SK-N-SH treated with all-trans-retinoic acid at 6 μM for 48 hours (cell line): ENCODE data around the gene SLC35E1.
A peak's percentile ranks its signal among the peaks of the same experiment; 100 is the strongest.

Experiments
- ATAC-seq: fragments of 200-7000 bp; cut with Tn5 transposase; 3 replicates; pipeline ENCODE4 v1.9.1; 2020; ENCODE audit warnings: mild to moderate bottlenecking, moderate library complexity
- ARNTL ChIP-seq: fragments of 450-650 bp; formaldehyde crosslinking; IDR thresholded peaks from 2 replicates; pipeline ENCODE4 v1.5.0; 2020; ENCODE audit warnings: low read depth, mild to moderate bottlenecking, moderate library complexity, borderline replicate concordance
- BACH2 ChIP-seq: fragments of 250-450 bp; sonication (Bioruptor Pico); IDR thresholded peaks from 2 replicates; pipeline ENCODE4 v1.9.0; 2021; ENCODE audit warnings: mild to moderate bottlenecking, borderline replicate concordance
- ESRRG ChIP-seq: fragments of 250-450 bp; sonication (Bioruptor Pico); IDR thresholded peaks from 2 replicates; pipeline ENCODE4 v1.6.1; 2021; ENCODE audit warnings: mild to moderate bottlenecking
- GLIS3 ChIP-seq: fragments of 250-450 bp; sonication (Bioruptor Pico); IDR thresholded peaks from 2 replicates; pipeline ENCODE4 v1.5.0; 2020; ENCODE audit warnings: mild to moderate bottlenecking, moderate library complexity
- ISL1 ChIP-seq: fragments of 250-450 bp; sonication (Bioruptor Pico); IDR thresholded peaks from 2 replicates; pipeline ENCODE4 v2.1.2; 2022; ENCODE audit warnings: mild to moderate bottlenecking, moderate library complexity
- OSR1 ChIP-seq: fragments of 250-450 bp; sonication (Bioruptor Pico); IDR thresholded peaks from 2 replicates; pipeline ENCODE4 v1.8.0; 2022; ENCODE audit warnings: moderate library complexity, mild to moderate bottlenecking, inconsistent platforms
- PPARA ChIP-seq: fragments of 250-450 bp; sonication (Bioruptor Pico); IDR thresholded peaks from 2 replicates; pipeline ENCODE4 v1.5.0; 2020; ENCODE audit warnings: mild to moderate bottlenecking, borderline replicate concordance
- RARB ChIP-seq: fragments of 250-450 bp; sonication (Bioruptor Pico); IDR thresholded peaks from 2 replicates; pipeline ENCODE4 v1.8.0; 2021; ENCODE audit warnings: mild to moderate bottlenecking, moderate library complexity
- SNAI2 ChIP-seq: fragments of 250-450 bp; sonication (Bioruptor Pico); IDR thresholded peaks from 2 replicates; pipeline ENCODE4 v1.5.0; 2020; ENCODE audit warnings: mild to moderate bottlenecking, moderate library complexity
- TCF4 ChIP-seq: fragments of 250-450 bp; sonication (Bioruptor Pico); IDR thresholded peaks from 2 replicates; pipeline ENCODE4 v1.8.0; 2021; ENCODE audit warnings: mild to moderate bottlenecking, moderate library complexity, borderline replicate concordance
- TOX ChIP-seq: fragments of 250-450 bp; sonication (Bioruptor Pico); IDR thresholded peaks from 2 replicates; pipeline ENCODE4 v1.8.0; 2021; ENCODE audit warnings: mild to moderate bottlenecking, moderate library complexity, borderline replicate concordance
- ZC3H10 ChIP-seq: fragments of 250-450 bp; sonication (Bioruptor Pico); IDR thresholded peaks from 2 replicates; pipeline ENCODE4 v1.5.1; 2021; ENCODE audit warnings: mild to moderate bottlenecking, moderate library complexity
- ZNF565 ChIP-seq: fragments of 450-650 bp; formaldehyde crosslinking; conservative IDR thresholded peaks from 2 replicates; pipeline ENCODE4 v1.5.0; 2020; ENCODE audit warnings: low read depth, mild to moderate bottlenecking, moderate library complexity
- ZNF70 ChIP-seq: fragments of 450-650 bp; formaldehyde crosslinking; IDR thresholded peaks from 2 replicates; pipeline ENCODE4 v1.5.0; 2020; ENCODE audit warnings: mild to moderate bottlenecking, moderate library complexity
- ZNF8 ChIP-seq: fragments of 450-650 bp; formaldehyde crosslinking; IDR thresholded peaks from 2 replicates; pipeline ENCODE4 v1.5.0; 2020; ENCODE audit warnings: mild to moderate bottlenecking, moderate library complexity
- TF ChIP-seq, protein P1 (sequence below): fragments of 250-450 bp; sonication (Bioruptor Pico); IDR thresholded peaks from 2 replicates; pipeline ENCODE4 v1.8.0; 2021; ENCODE audit warnings: low read depth, mild to moderate bottlenecking, moderate library complexity, borderline replicate concordance
- TF ChIP-seq, protein P2 (sequence below): fragments of 250-450 bp; sonication (Bioruptor Pico); IDR thresholded peaks from 2 replicates; pipeline ENCODE4 v1.5.0; 2020; ENCODE audit warnings: mild to moderate bottlenecking, moderate library complexity
- TF ChIP-seq, protein P3 (sequence below): fragments of 250-450 bp; sonication (Bioruptor Pico); IDR thresholded peaks from 2 replicates; pipeline ENCODE4 v1.8.0; 2020; ENCODE audit warnings: mild to moderate bottlenecking, moderate library complexity, borderline replicate concordance
- TF ChIP-seq, protein P4 (sequence below): fragments of 250-450 bp; sonication (Bioruptor Pico); IDR thresholded peaks from 2 replicates; pipeline ENCODE4 v1.5.1; 2020; ENCODE audit warnings: low read depth, mild to moderate bottlenecking, moderate library complexity

Gene SLC35E1

DNA sequence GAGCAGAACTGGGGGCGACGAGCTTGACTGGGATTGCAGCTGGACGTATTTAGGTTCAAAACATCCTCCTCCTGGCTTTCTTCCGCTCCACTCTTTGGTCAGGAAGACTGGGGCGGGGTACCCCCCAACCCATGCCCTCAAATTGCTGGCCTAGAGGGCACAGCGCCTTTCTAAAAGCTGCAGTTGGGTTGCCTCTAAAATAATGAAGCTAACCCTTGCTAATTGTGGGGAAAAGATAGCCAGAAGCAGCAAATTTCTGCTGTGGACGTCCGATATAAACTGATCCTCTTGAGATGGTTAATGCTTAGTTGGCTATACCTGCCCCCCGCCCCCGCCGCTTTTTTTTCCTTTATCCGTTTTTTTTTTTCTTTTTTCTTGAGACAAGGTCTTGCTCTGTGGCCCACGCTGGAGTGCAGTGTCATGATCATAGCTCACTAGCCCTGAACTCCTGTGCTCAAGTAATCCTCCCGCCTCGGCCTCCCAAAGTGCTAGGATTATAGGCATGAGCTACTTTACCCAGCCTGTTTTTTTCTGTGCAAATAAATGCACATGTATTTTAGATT is 29.2 kb downstream of the SLC35E1 start:
- ATAC-seq = peak; percentile 43
- TF ChIP-seq ARNTL (CRISPR knock-in tag) = no peak
- TF ChIP-seq TOX = no peak
- TF ChIP-seq SNAI2 (CRISPR knock-in tag) = no peak
- TF ChIP-seq, protein P1, sequence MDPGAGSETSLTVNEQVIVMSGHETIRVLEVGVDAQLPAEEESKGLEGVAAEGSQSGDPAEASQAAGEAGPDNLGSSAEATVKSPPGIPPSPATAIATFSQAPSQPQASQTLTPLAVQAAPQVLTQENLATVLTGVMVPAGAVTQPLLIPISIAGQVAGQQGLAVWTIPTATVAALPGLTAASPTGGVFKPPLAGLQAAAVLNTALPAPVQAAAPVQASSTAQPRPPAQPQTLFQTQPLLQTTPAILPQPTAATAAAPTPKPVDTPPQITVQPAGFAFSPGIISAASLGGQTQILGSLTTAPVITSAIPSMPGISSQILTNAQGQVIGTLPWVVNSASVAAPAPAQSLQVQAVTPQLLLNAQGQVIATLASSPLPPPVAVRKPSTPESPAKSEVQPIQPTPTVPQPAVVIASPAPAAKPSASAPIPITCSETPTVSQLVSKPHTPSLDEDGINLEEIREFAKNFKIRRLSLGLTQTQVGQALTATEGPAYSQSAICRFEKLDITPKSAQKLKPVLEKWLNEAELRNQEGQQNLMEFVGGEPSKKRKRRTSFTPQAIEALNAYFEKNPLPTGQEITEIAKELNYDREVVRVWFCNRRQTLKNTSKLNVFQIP (CRISPR knock-in tag) = no peak
- TF ChIP-seq ZNF565 (CRISPR knock-in tag) = no peak
- TF ChIP-seq ISL1 (CRISPR knock-in tag) = no peak
- TF ChIP-seq ZNF8 (CRISPR knock-in tag) = no peak
- TF ChIP-seq, protein P2, sequence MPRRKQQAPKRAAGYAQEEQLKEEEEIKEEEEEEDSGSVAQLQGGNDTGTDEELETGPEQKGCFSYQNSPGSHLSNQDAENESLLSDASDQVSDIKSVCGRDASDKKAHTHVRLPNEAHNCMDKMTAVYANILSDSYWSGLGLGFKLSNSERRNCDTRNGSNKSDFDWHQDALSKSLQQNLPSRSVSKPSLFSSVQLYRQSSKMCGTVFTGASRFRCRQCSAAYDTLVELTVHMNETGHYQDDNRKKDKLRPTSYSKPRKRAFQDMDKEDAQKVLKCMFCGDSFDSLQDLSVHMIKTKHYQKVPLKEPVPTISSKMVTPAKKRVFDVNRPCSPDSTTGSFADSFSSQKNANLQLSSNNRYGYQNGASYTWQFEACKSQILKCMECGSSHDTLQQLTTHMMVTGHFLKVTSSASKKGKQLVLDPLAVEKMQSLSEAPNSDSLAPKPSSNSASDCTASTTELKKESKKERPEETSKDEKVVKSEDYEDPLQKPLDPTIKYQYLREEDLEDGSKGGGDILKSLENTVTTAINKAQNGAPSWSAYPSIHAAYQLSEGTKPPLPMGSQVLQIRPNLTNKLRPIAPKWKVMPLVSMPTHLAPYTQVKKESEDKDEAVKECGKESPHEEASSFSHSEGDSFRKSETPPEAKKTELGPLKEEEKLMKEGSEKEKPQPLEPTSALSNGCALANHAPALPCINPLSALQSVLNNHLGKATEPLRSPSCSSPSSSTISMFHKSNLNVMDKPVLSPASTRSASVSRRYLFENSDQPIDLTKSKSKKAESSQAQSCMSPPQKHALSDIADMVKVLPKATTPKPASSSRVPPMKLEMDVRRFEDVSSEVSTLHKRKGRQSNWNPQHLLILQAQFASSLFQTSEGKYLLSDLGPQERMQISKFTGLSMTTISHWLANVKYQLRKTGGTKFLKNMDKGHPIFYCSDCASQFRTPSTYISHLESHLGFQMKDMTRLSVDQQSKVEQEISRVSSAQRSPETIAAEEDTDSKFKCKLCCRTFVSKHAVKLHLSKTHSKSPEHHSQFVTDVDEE = no peak
- TF ChIP-seq ESRRG (CRISPR knock-in tag) = no peak
- TF ChIP-seq TCF4 (CRISPR knock-in tag) = no peak
- no peak for TF ChIP-seq RARB (CRISPR knock-in tag)
- TF ChIP-seq BACH2 (CRISPR knock-in tag) = no peak
- TF ChIP-seq, all 23 proteins: peak for 0

DNA sequence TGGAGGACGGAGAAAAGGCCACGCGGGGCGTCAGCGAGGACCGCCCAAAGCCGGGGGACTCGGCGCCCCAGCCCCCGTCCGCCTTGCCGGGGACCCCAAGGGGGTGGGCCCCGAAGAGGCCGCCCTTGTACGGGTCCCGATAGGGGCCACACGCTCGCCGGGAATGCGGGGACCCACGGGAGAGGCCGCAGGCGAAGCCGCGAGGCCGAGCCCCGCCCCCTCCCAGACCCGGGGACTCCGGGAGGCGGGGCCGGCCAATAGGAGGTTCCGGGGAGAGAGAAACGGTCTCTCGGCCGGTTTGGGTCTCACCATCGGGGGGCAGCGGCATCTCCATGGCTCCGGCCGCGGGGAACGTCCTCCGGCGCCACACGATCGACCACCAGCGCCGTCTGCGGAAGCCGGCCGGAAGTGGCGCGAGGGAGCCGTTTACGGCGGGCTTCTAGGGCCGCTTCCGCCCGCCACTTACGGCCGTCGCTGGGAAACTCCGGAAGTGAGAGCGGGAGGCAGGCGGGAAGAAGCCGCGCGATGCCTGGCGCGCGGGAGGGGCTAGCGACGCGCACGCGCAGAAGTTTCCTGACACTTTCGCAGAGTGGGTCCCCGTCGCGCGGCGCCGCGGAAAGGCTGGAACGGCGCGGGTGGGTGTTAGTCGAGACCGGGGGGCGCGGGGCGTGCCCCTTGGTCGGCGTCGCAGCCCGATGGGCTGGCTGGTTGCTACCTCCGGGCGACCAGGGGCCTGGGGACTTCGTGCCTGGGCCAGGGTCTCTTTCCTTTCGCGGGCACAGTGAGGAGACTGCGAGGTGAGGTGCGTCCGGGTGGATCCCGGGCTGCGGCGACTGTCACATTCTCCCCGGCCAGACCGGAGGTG is 29.9 kb downstream of the SLC35E1 start, which contains the start of gene CHERP:
Gene CHERP (minus strand): TSS at position 393 of the 865 bp plus-strand sequence. CDS start 59 bp downstream, at position 334.
- no peak for TF ChIP-seq BACH2 (CRISPR knock-in tag)
- peak; percentile 84 for ATAC-seq

DNA sequence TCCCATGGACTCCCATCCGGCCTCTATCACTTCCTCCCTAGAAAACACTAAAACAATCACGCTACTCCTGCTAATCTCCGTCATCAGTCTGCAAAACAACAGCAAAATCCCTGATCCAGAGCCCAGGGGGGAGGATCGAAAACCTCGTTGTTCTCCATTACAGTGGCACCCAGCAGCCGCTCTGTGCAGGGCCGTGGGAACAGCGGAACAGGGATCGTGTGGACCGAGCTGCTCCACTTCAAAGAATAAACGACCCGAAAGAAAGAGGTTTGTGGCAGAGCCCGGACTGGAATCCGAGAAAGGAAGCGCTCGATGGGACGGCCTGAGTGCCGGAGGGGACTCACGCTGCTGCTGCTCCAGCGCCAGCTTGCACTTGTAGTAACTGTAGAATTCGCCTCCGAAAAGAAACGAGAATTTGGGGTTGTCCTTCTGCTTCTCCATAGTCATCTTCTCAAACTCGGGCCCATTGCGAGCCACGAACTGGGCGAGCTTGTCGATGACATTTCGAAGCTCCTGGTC is 30.6 kb downstream of the SLC35E1 start:
- ATAC-seq = peak; percentile 10

More for the DNA sequence above, 30.6 kb downstream of the SLC35E1 start:
- TF ChIP-seq ARNTL (CRISPR knock-in tag) (no peak), PPARA (no peak), ZNF565 (CRISPR knock-in tag) (no peak), ZC3H10 (no peak), BACH2 (CRISPR knock-in tag) (no peak), GLIS3 (CRISPR knock-in tag) (no peak), ZNF70 (CRISPR knock-in tag) (no peak), TCF4 (CRISPR knock-in tag) (no peak), ISL1 (CRISPR knock-in tag) (no peak), SNAI2 (CRISPR knock-in tag) (no peak), OSR1 (CRISPR knock-in tag) (no peak), ESRRG (CRISPR knock-in tag) (no peak), RARB (CRISPR knock-in tag) (no peak), TOX (no peak), ZNF8 (CRISPR knock-in tag) (no peak)
- TF ChIP-seq, protein P1 (CRISPR knock-in tag) = no peak
- TF ChIP-seq, protein P3, sequence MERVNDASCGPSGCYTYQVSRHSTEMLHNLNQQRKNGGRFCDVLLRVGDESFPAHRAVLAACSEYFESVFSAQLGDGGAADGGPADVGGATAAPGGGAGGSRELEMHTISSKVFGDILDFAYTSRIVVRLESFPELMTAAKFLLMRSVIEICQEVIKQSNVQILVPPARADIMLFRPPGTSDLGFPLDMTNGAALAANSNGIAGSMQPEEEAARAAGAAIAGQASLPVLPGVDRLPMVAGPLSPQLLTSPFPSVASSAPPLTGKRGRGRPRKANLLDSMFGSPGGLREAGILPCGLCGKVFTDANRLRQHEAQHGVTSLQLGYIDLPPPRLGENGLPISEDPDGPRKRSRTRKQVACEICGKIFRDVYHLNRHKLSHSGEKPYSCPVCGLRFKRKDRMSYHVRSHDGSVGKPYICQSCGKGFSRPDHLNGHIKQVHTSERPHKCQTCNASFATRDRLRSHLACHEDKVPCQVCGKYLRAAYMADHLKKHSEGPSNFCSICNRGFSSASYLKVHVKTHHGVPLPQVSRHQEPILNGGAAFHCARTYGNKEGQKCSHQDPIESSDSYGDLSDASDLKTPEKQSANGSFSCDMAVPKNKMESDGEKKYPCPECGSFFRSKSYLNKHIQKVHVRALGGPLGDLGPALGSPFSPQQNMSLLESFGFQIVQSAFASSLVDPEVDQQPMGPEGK = no peak
- TF ChIP-seq, protein P2 = no peak
- TF ChIP-seq, protein P4, sequence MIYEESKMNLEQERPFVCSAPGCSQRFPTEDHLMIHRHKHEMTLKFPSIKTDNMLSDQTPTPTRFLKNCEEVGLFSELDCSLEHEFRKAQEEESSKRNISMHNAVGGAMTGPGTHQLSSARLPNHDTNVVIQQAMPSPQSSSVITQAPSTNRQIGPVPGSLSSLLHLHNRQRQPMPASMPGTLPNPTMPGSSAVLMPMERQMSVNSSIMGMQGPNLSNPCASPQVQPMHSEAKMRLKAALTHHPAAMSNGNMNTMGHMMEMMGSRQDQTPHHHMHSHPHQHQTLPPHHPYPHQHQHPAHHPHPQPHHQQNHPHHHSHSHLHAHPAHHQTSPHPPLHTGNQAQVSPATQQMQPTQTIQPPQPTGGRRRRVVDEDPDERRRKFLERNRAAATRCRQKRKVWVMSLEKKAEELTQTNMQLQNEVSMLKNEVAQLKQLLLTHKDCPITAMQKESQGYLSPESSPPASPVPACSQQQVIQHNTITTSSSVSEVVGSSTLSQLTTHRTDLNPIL = no peak
